Caco-2 (cell line): ENCODE results near the gene LDLRAD3. TPM values are rescaled to one million over a fixed set of nuclear protein-coding genes. Genes with fewer than 3 reads are reported as not detected.

ENCODE experiments used
- BruUV-seq: library from RNA; stranded (reverse); fragments of 400-500 nt; replicated peaks from 2 replicates; lab custom pipeline; 2021; lab: Mats Ljungman, UMichigan
- CTCF ChIA-PET: fragments of 300-600 bp; sonication (Branson Sonifier 250); formaldehyde crosslinking; loops from one replicate; lab custom pipeline; 2022; ENCODE audit warnings: antibody characterized with exemption; lab: Charles Lee
- POLR2A ChIA-PET: fragments of 300-600 bp; sonication (Branson Sonifier 250); formaldehyde crosslinking; loops from one replicate; lab custom pipeline; 2022; ENCODE audit warnings: antibody characterized with exemption; lab: Charles Lee
- DNase-seq, 2 experiments: peaks; one replicate each; pipeline versions ENCODE4 v3.0.0 to v3.0.0-alpha.2; 2020 to 2022
- H3K27me3 ChIP-seq: replicated peaks from 2 replicates; pipeline ENCODE4 v1.6.0; 2011; ENCODE audit warnings: low read length; ENCODE audit not compliant: control insufficient read depth, insufficient read depth
- H3K36me3 ChIP-seq: 2 replicates; pipeline ENCODE4 v1.5.1; 2011; ENCODE audit warnings: low read length; ENCODE audit not compliant: control insufficient read depth, insufficient read depth
- H3K4me1 ChIP-seq: fragments of 250-450 bp; sonication (Bioruptor Pico); 2 replicates; pipeline ENCODE4 v1.5.1; 2020; ENCODE audit warnings: mild to moderate bottlenecking
- H3K4me3 ChIP-seq: 2 replicates; pipeline ENCODE4 v1.5.1; 2011; ENCODE audit warnings: low read depth, mild to moderate bottlenecking, control low read depth, low read length
- H3K9me3 ChIP-seq: fragments of 250-450 bp; sonication (Bioruptor Pico); 2 replicates; pipeline ENCODE4 v1.5.1; 2020; ENCODE audit warnings: mild to moderate bottlenecking, moderate library complexity
- H3K27ac Mint-ChIP-seq: one replicate; pipeline ENCODE4 v1.8.0; 2022; ENCODE audit warnings: mixed read lengths; ENCODE audit not compliant: unreplicated experiment
- H3K27me3 Mint-ChIP-seq: one replicate; pipeline ENCODE4 v1.8.0; 2022; ENCODE audit warnings: mixed read lengths; ENCODE audit not compliant: insufficient read depth, unreplicated experiment
- H3K36me3 Mint-ChIP-seq: one replicate; pipeline ENCODE4 v1.8.0; 2022; ENCODE audit warnings: mild to moderate bottlenecking, mixed read lengths; ENCODE audit not compliant: insufficient read depth, unreplicated experiment
- H3K4me1 Mint-ChIP-seq: one replicate; pipeline ENCODE4 v1.8.0; 2022; ENCODE audit warnings: low read depth, mixed read lengths; ENCODE audit not compliant: unreplicated experiment
- H3K4me3 Mint-ChIP-seq: one replicate; pipeline ENCODE4 v1.8.0; 2022; ENCODE audit warnings: mild to moderate bottlenecking, moderate library complexity, mixed read lengths; ENCODE audit not compliant: unreplicated experiment
- H3K9me3 Mint-ChIP-seq: one replicate; pipeline ENCODE4 v1.8.0; 2022; ENCODE audit warnings: mixed read lengths; ENCODE audit not compliant: unreplicated experiment
- intact Hi-C: fragments of 100-400 bp; cut with micrococcal nuclease; formaldehyde crosslinking; loops from one replicate; pipeline ENCODE4 v1.10.0; 2022; ENCODE audit not compliant: unreplicated experiment
- total RNA-seq: library from RNA; stranded (reverse); gene quantifications from 2 replicates; pipeline ENCODE4 v1.2.3, GENCODE V29; 2022
- TF ChIP-seq, protein P1 (sequence below), 2 experiments: fragments of 200-600 bp in 1 of 2; IDR thresholded peaks; 1 replicate in 1 of 2; 2 replicates in 1 of 2; pipeline versions ENCODE4 v1.5.1 to v1.8.0; 2011 to 2022; ENCODE audit warnings: antibody characterized with exemption in 1 of 2, control low read depth in 1 of 2, inconsistent platforms in 1 of 2, low read depth in 1 of 2, low read length in 1 of 2, mild to moderate bottlenecking in 1 of 2, moderate library complexity in 1 of 2; ENCODE audit not compliant: insufficient read depth in 1 of 2, severe bottlenecking in 1 of 2, unreplicated experiment in 1 of 2

The LDLRAD3 gene
- total RNA-seq, 1 experiment from 2014 or later, result 9.9 TPM

- TF ChIP-seq, protein P1, sequence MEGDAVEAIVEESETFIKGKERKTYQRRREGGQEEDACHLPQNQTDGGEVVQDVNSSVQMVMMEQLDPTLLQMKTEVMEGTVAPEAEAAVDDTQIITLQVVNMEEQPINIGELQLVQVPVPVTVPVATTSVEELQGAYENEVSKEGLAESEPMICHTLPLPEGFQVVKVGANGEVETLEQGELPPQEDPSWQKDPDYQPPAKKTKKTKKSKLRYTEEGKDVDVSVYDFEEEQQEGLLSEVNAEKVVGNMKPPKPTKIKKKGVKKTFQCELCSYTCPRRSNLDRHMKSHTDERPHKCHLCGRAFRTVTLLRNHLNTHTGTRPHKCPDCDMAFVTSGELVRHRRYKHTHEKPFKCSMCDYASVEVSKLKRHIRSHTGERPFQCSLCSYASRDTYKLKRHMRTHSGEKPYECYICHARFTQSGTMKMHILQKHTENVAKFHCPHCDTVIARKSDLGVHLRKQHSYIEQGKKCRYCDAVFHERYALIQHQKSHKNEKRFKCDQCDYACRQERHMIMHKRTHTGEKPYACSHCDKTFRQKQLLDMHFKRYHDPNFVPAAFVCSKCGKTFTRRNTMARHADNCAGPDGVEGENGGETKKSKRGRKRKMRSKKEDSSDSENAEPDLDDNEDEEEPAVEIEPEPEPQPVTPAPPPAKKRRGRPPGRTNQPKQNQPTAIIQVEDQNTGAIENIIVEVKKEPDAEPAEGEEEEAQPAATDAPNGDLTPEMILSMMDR (IDR thresholded peaks at IDR 0.05; ENCODE audit: insufficient read depth in 1 of 2, low read depth in 1 of 2, low read length in 1 of 2, severe bottlenecking in 1 of 2, unreplicated experiment in 1 of 2), result no peak
- CTCF ChIA-PET, result interaction anchor here (1.2 kb wide), 1 partner anchor 102 kb away, joined by 3 read pairs; no protein-coding TSS in a partner anchor
Measured at GRCh38 chr11:35923452-35923851, 20.4 kb upstream of the LDLRAD3 start.

DNA sequence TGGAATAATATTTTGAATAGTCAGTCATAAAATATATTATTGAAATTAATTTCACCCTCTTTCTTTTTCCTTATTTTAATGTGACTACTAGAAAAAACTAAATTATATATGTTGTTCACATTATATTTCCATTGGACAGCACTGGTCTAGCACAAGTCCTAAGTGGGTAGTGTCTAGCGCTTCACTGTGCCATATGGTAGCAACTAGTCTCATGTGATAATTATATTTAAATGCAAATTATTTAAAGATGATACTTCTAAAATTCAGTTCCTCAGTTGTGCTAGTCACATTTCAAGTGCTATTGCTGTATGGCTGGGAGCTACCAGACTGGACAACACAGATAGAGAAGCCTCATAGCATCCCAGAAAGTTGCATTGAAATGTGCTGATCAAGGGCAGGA lies 19.1 kb upstream of the LDLRAD3 start:
- no TSS peak for BruUV-seq
- no peak for DNase-seq
- intact Hi-C loops, result no loop called here
- Mint-ChIP-seq H3K27me3 (peaks cover 3% of the 10 kb centered on the region), H3K4me3 (no peak overlapping the region), H3K4me1 (peaks cover 5% of the 10 kb centered on the region), H3K27ac (no peak overlapping the region), H3K36me3 (no peaks in the 10 kb centered on the region), H3K9me3 (no peaks in the 10 kb centered on the region)
- Histone ChIP-seq H3K36me3 (no peaks in the 10 kb centered on the region), H3K4me3 (no peak overlapping the region), H3K27me3 (no peaks in the 10 kb centered on the region), H3K9me3 (no peaks in the 10 kb centered on the region), H3K4me1 (0 out of 2 replicates have a peak, but pooled peaks cover 6% of the 10 kb centered on the region)
- TF ChIP-seq, protein P1 (IDR thresholded peaks at IDR 0.05; ENCODE audit: insufficient read depth in 1 of 2, low read depth in 1 of 2, low read length in 1 of 2, severe bottlenecking in 1 of 2, unreplicated experiment in 1 of 2), result no peak
- ChIA-PET CTCF (interaction anchor here (1.2 kb wide), 1 partner anchor 103 kb away, joined by 3 read pairs; no protein-coding TSS in a partner anchor), POLR2A (no interaction called here)

More at GRCh38 chr11:35923452-35923851, 20.4 kb upstream of the LDLRAD3 start:
- H3K9me3 ChIP-seq, result no peaks in the 10 kb centered on the region
- POLR2A ChIA-PET, result no interaction called here
- Mint-ChIP-seq H3K36me3 (no peaks in the 10 kb centered on the region), H3K27ac (no peak overlapping the region), H3K9me3 (no peaks in the 10 kb centered on the region), H3K4me3 (no peak overlapping the region), H3K27me3 (peaks cover 3% of the 10 kb centered on the region), H3K4me1 (peaks cover 5% of the 10 kb centered on the region)
- no peaks in the 10 kb centered on the region for H3K36me3 ChIP-seq
- no TSS peak for BruUV-seq
- H3K4me1 ChIP-seq, result 0 out of 2 replicates have a peak, but pooled peaks cover 6% of the 10 kb centered on the region
- no peaks in the 10 kb centered on the region for H3K27me3 ChIP-seq
- no peak overlapping the region for H3K4me3 ChIP-seq
- intact Hi-C loops, result no loop called here
- DNase-seq, result no peak

- Mint-ChIP-seq H3K4me3 (no peak overlapping the region), H3K27me3 (peaks cover 3% of the 10 kb centered on the region), H3K36me3 (no peaks in the 10 kb centered on the region), H3K9me3 (peaks cover 6% of the 10 kb centered on the region), H3K27ac (no peak overlapping the region), H3K4me1 (peaks cover 5% of the 10 kb centered on the region)
- DNase-seq, result no peak
- H3K4me3 ChIP-seq, result no peak overlapping the region
- no peaks in the 10 kb centered on the region for H3K27me3 ChIP-seq
- 0 out of 2 replicates have a peak, but pooled peaks cover 6% of the 10 kb centered on the region for H3K4me1 ChIP-seq
- intact Hi-C loops, result no loop called here
- H3K9me3 ChIP-seq, result 0 out of 2 replicates have a peak, but pooled peaks cover 1% of the 10 kb centered on the region
- TF ChIP-seq, protein P1 (IDR thresholded peaks at IDR 0.05; ENCODE audit: insufficient read depth in 1 of 2, low read depth in 1 of 2, low read length in 1 of 2, severe bottlenecking in 1 of 2, unreplicated experiment in 1 of 2), result no peak
- no TSS peak for BruUV-seq
- H3K36me3 ChIP-seq, result no peaks in the 10 kb centered on the region
- POLR2A ChIA-PET, result no interaction called here
- CTCF ChIA-PET, result interaction anchor here (2.9 kb wide), 1 partner anchor 105 kb away, joined by 8 read pairs; no protein-coding TSS in a partner anchor
Measured at GRCh38 chr11:35927104-35927503, 16.8 kb upstream of the LDLRAD3 start.
